H9 (cell line): ENCODE results near the gene RO60. TPM values are rescaled to one million over a fixed set of nuclear protein-coding genes. Genes with fewer than 3 reads are reported as not detected.

Source experiments
- DNase-seq: peaks from one replicate; pipeline ENCODE4 v3.0.0-alpha.2; 2017
- H2AFZ ChIP-seq: one replicate; pipeline ENCODE4 v1.6.1; 2013; ENCODE audit warnings: mild to moderate bottlenecking, low read length, control low read depth, moderate library complexity
- H2AK5ac ChIP-seq: 2 replicates; pipeline ENCODE4 v1.6.1; 2013; ENCODE audit warnings: low read length, control low read depth, mixed read lengths; ENCODE audit not compliant: insufficient read length
- H2BK120ac ChIP-seq: one replicate; pipeline ENCODE4 v1.6.1; 2013; ENCODE audit warnings: low read depth, mild to moderate bottlenecking, low read length, control low read depth, inconsistent platforms; ENCODE audit not compliant: poor library complexity, severe bottlenecking
- H2BK12ac ChIP-seq: 2 replicates; pipeline ENCODE4 v1.6.1; 2013; ENCODE audit warnings: low read length, control low read depth, mixed read lengths, low read depth; ENCODE audit not compliant: insufficient read length
- H2BK15ac ChIP-seq: 2 replicates; pipeline ENCODE4 v1.6.1; 2013; ENCODE audit warnings: low read depth, low read length, control low read depth
- H2BK20ac ChIP-seq: one replicate; pipeline ENCODE4 v1.6.1; 2013; ENCODE audit warnings: low read depth, mild to moderate bottlenecking, low read length, control low read depth, inconsistent platforms; ENCODE audit not compliant: poor library complexity, severe bottlenecking
- H2BK5ac ChIP-seq: 2 replicates; pipeline ENCODE4 v1.6.1; 2013; ENCODE audit warnings: low read length, control low read depth, mixed read lengths; ENCODE audit not compliant: insufficient read length
- H3K14ac ChIP-seq: 2 replicates; pipeline ENCODE4 v1.6.1; 2013; ENCODE audit warnings: low read length, control low read depth; ENCODE audit not compliant: insufficient read depth
- H3K18ac ChIP-seq: 2 replicates; pipeline ENCODE4 v1.6.1; 2013; ENCODE audit warnings: low read depth, mild to moderate bottlenecking, mixed read lengths, low read length, control low read depth; ENCODE audit not compliant: insufficient read length
- H3K23ac ChIP-seq: 2 replicates; pipeline ENCODE4 v1.6.1; 2013; ENCODE audit warnings: low read length, control low read depth, mixed read lengths, low read depth; ENCODE audit not compliant: insufficient read length
- H3K23me2 ChIP-seq: 2 replicates; pipeline ENCODE4 v1.6.1; 2013; ENCODE audit warnings: low read depth, mild to moderate bottlenecking, mixed read lengths, low read length, control low read depth; ENCODE audit not compliant: insufficient read length, poor library complexity, severe bottlenecking
- H3K27ac ChIP-seq: 2 replicates; pipeline ENCODE4 v1.5.1; 2013; ENCODE audit warnings: low read length, control low read depth, mixed read lengths, low read depth; ENCODE audit not compliant: insufficient read length
- H3K27me3 ChIP-seq: 2 replicates; pipeline ENCODE4 v1.6.1; 2013; ENCODE audit warnings: low read length, control low read depth, inconsistent platforms; ENCODE audit not compliant: insufficient read depth
- H3K4ac ChIP-seq: 2 replicates; pipeline ENCODE4 v1.6.1; 2013; ENCODE audit warnings: low read depth, mild to moderate bottlenecking, control low read depth, inconsistent platforms, low read length, moderate library complexity
- H3K4me1 ChIP-seq: 2 replicates; pipeline ENCODE4 v1.6.1; 2013; ENCODE audit warnings: low read length, control low read depth, inconsistent platforms; ENCODE audit not compliant: insufficient read depth
- H3K4me2 ChIP-seq: 2 replicates; pipeline ENCODE4 v1.6.1; 2013; ENCODE audit warnings: low read length, control low read depth, mixed read lengths; ENCODE audit not compliant: insufficient read length, insufficient read depth
- H3K56ac ChIP-seq: 2 replicates; pipeline ENCODE4 v1.6.1; 2013; ENCODE audit warnings: low read depth, mild to moderate bottlenecking, mixed read lengths, low read length, control low read depth; ENCODE audit not compliant: insufficient read length
- H3K79me1 ChIP-seq: 2 replicates; pipeline ENCODE4 v1.6.1; 2013; ENCODE audit warnings: low read depth, mild to moderate bottlenecking, moderate library complexity, low read length, control low read depth, inconsistent platforms; ENCODE audit not compliant: insufficient read depth, poor library complexity, severe bottlenecking
- H3K79me2 ChIP-seq: 2 replicates; pipeline ENCODE4 v1.6.1; 2013; ENCODE audit warnings: low read length, control low read depth, inconsistent platforms; ENCODE audit not compliant: insufficient read depth
- H3K9ac ChIP-seq: 2 replicates; pipeline ENCODE4 v1.6.1; 2013; ENCODE audit warnings: low read length, control low read depth, mixed read lengths; ENCODE audit not compliant: insufficient read length; ENCODE audit errors: extremely low read depth
- H3K9me3 ChIP-seq: one replicate; pipeline ENCODE4 v1.6.1; 2013; ENCODE audit warnings: low read depth, low read length, inconsistent platforms; ENCODE audit not compliant: control insufficient read depth
- H3T11ph ChIP-seq: one replicate; pipeline ENCODE4 v1.6.1; 2013; ENCODE audit warnings: mild to moderate bottlenecking, low read length, control low read depth, inconsistent platforms
- H4K20me1 ChIP-seq: one replicate; pipeline ENCODE4 v1.6.1; 2013; ENCODE audit not compliant: control insufficient read depth, insufficient read length, insufficient read depth
- H4K5ac ChIP-seq: 2 replicates; pipeline ENCODE4 v1.6.1; 2013; ENCODE audit warnings: low read depth, mild to moderate bottlenecking, mixed read lengths, low read length, control low read depth; ENCODE audit not compliant: insufficient read length
- H4K8ac ChIP-seq: replicated peaks from 2 replicates; pipeline ENCODE4 v1.6.1; 2013; ENCODE audit warnings: low read length, control low read depth, mixed read lengths, low read depth; ENCODE audit not compliant: insufficient read length
- H4K91ac ChIP-seq: 2 replicates; pipeline ENCODE4 v1.6.1; 2013; ENCODE audit warnings: low read depth, mild to moderate bottlenecking, moderate library complexity, mixed read lengths, low read length, control low read depth; ENCODE audit not compliant: insufficient read length
- H3K27ac Mint-ChIP-seq, 3 experiments: 2 replicates in 2 of 3; 3 replicates in 1 of 3; pipeline ENCODE4 v1.8.0; 2020 to 2021; ENCODE audit warnings: mixed read lengths in 3 of 3, mild to moderate bottlenecking in 1 of 3, moderate library complexity in 1 of 3
- H3K27me3 Mint-ChIP-seq: 2 replicates; pipeline ENCODE4 v1.8.0; 2021; ENCODE audit warnings: low read depth, mild to moderate bottlenecking, moderate library complexity, mixed read lengths
- H3K36me3 Mint-ChIP-seq, 3 experiments: 2 replicates in 2 of 3; 3 replicates in 1 of 3; pipeline ENCODE4 v1.8.0; 2020 to 2021; ENCODE audit warnings: low read depth in 3 of 3, mixed read lengths in 3 of 3; ENCODE audit not compliant: insufficient read depth in 1 of 3
- H3K4me1 Mint-ChIP-seq, 2 experiments: 2 replicates each; pipeline ENCODE4 v1.8.0; 2020; ENCODE audit warnings: mixed read lengths in 2 of 2
- H3K4me3 Mint-ChIP-seq, 2 experiments: 2 replicates in 1 of 2; 3 replicates in 1 of 2; pipeline ENCODE4 v1.8.0; 2020 to 2021; ENCODE audit warnings: mild to moderate bottlenecking in 2 of 2, mixed read lengths in 2 of 2, moderate library complexity in 1 of 2
- H3K9me3 Mint-ChIP-seq, 2 experiments: 2 replicates in 1 of 2; 3 replicates in 1 of 2; pipeline ENCODE4 v1.8.0; 2020; ENCODE audit warnings: mild to moderate bottlenecking in 2 of 2, mixed read lengths in 2 of 2, moderate library complexity in 1 of 2
- CTCF ChIP-seq: fragments of 200-600 bp; sonication (generic); conservative IDR thresholded peaks from 3 replicates; pipeline ENCODE4 v1.8.0; 2021; ENCODE audit warnings: antibody characterized with exemption, mild to moderate bottlenecking
- WGBS: extraction: QIAGEN DNeasy Blood & Tissue Kit; methylation state at CpG from one replicate; pipeline ENCODE4 v1.1.7; 2013; ENCODE audit warnings: missing lambda C conversion rate, low lambda C conversion rate, mixed read lengths; ENCODE audit not compliant: insufficient read length; ENCODE audit errors: extremely low coverage; 5-methylcytosine and 5-hydroxymethylcytosine counted together
- total RNA-seq: library from RNA; stranded (reverse); gene quantifications from 2 replicates; pipeline ENCODE4 v1.2.1, GENCODE V29; 2021

Gene RO60
- total RNA-seq, 1 experiment from 2014 or later, result 84.7 TPM

GRCh38 chr1:193069748-193070385 lies 10.5 kb downstream of the RO60 start:
- no peaks in the 10 kb centered on the region for H3K27me3 ChIP-seq
- H3K9me3 Mint-ChIP-seq, result no peaks in the 10 kb centered on the region
- no peak overlapping the region for H2BK20ac ChIP-seq
- no peak overlapping the region for H3K18ac ChIP-seq
- no peak overlapping the region for H4K91ac ChIP-seq
- DNase-seq, result peak; percentile 46
- H3K4me2 ChIP-seq, result no peak overlapping the region
- H4K20me1 ChIP-seq, result no peaks in the 10 kb centered on the region
- WGBS, result no CpG with 5 or more reads among the region's 4 CpGs
- H3K4me1 Mint-ChIP-seq, result peaks cover 2 to 5% of the 10 kb centered on the region in 2 experiments; a peak in 3 of 4 replicates
- no peaks in the 10 kb centered on the region; the same call in 1 of the 2 replicates for H3K4me1 ChIP-seq
- no peak overlapping the region for H3K23ac ChIP-seq
- H3T11ph ChIP-seq, result no peak overlapping the region
- H3K27ac Mint-ChIP-seq, result no peak overlapping the region
- no peaks in the 10 kb centered on the region for H3K9me3 ChIP-seq
- no peak overlapping the region for H4K5ac ChIP-seq
- no peak overlapping the region for H3K14ac ChIP-seq
- H3K23me2 ChIP-seq, result no peaks in the 10 kb centered on the region
- no peak overlapping the region for H3K9ac ChIP-seq
- H2BK5ac ChIP-seq, result no peak overlapping the region
- no peak overlapping the region for H3K4me3 Mint-ChIP-seq
- H2BK120ac ChIP-seq, result no peak overlapping the region
- no peak overlapping the region for H2BK15ac ChIP-seq
- no peak overlapping the region for H3K4ac ChIP-seq
- H3K79me1 ChIP-seq, result peaks cover 5% of the 10 kb centered on the region
- no peak overlapping the region for H2BK12ac ChIP-seq
- H2AK5ac ChIP-seq, result no peak overlapping the region
- H3K36me3 Mint-ChIP-seq, result peaks cover 6 to 9% (median 8%) of the 10 kb centered on the region in 3 experiments; a peak in 5 of 7 replicates
- H3K79me2 ChIP-seq, result peaks cover 6% of the 10 kb centered on the region; the same call in 1 of the 2 replicates
- no peak overlapping the region for H4K8ac ChIP-seq
- H3K56ac ChIP-seq, result no peak overlapping the region
- TF ChIP-seq CTCF, result peak; percentile 72
- H3K27me3 Mint-ChIP-seq, result no peaks in the 10 kb centered on the region
- no peak overlapping the region for H3K27ac ChIP-seq
- no peak overlapping the region for H2AFZ ChIP-seq
